Activated CD4-positive, alpha-beta T cell treated with anti-CD3 and anti-CD28 coated beads for 4 hours (primary cell): Measurements from ENCODE around the gene LRP1B.

Experiments
- DNase-seq, 2 donors: peaks; one replicate each; pipeline ENCODE4 v3.0.0-alpha.2; 2020

The LRP1B gene

DNA sequence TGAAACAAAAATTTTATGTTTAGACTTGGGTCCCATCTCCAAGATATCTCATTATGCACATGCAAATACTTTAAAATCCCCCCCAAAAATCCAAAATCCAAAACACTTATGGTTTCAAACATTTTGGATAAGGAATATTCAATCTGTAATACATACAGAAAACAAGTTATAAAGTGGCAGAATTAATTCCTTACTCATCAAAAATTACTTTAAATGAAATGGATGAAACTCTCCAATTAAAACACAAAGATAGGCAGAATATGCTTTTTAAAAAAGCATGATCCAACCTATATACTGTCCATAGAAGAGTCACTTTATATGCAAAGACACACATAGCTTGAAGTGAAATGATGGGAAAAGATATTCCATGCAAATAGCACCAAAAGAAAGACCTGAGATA is 744.6 kb downstream of the LRP1B start:
- no peak for DNase-seq

DNA sequence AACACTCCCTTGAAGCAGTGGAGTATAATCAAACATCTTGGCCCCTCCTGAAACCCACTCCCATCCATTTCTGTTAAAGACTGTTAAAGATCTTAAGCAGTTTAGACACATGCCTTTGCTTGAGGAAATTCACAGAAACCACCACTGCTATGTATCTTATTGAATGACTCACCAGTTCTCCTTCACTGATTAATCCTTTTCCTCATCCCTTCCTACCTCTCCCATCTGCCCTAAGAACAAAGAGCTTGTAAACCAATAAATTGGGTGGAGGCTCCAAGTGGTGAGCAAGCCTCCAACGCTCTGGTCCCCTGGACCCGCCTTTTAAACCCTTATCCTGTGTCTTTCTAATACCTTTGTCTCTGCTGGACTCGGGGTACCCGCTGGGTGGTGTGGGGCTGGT is 746.1 kb downstream of the LRP1B start:
- no peak for DNase-seq

DNA sequence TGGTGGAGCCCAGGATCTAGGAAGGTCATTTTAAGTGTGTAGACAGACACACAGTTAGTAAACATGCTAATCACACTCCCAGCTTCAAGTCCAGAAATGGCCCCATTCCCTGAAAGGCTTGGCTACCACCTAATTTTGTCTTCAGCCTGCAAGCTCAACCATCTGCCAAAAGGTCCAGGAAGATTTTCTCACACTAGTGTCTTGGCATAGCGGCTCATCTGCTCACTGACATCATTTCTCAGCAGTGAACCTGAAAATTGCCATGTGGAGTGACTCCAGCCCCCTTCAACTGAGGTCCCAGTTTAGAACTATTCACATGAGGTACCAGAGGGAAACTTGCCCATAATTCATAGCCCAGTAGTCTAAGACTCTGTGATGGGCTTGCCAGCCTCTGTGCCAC is 748.9 kb downstream of the LRP1B start:
- DNase-seq, result no peak

DNA sequence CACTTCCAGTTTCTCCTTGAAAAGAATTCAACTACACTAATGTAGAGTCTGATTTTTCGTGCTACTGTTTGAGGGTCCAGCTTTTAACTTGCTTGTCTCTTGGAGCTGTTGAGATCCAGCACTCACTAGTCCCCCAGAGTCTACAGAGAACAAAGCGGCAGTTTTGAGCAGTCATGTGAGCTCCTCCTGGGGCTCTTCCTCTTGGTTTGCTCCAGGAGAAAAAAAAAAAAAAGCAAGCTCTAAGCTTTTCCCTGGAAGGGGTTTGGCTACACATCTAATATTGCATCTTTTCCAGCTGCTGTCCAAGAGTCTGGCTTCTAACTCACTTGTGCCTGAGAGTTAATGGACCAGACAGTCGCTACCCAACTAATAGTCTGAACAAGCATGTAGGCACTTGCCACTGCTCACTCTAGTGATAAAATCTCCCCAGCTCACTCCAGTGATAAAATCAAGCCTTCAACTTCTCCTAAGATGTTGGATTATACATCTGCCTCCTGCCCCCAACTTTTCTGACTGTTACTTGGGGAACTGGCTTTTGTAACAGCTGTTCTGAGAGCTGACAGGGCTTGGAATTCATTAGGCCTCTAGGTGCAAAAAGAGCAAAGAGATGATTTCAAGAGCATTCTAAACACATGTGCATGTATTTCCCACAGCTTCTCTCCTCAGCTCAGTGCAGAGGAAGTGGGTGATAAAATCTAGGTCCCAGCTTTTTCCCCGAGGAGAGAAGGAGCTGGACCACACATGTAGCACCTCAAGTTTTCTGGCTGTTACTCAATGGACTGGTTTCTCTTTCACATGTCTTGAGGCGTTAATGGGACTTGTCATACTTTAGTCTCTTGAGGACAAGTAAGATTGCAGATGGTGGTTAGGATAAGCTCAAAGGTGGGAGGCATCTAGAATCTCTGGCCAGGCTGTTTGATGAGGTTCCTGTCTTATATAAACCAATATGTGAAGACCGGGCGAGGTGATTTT is 750.5 kb downstream of the LRP1B start:
- no peak for DNase-seq

DNA sequence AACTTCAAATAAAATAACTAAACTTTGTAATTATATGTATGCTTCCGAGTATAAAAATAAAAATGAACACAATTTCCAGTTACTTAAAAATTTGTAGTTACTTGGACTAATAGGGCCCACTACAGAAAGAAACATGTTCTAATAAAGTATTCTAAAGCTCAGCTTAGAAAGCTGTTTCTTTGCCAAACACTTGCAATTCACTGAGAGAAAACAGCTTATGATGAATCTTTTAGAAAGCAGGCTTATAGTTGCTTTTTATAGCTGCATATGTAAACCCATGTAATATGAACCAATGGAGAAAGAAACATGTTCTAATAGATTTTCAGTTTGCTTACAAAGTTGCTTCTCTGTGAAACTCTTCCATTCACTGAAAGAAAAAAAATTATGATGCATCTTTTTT is 766.0 kb downstream of the LRP1B start:
- no peak for DNase-seq

DNA sequence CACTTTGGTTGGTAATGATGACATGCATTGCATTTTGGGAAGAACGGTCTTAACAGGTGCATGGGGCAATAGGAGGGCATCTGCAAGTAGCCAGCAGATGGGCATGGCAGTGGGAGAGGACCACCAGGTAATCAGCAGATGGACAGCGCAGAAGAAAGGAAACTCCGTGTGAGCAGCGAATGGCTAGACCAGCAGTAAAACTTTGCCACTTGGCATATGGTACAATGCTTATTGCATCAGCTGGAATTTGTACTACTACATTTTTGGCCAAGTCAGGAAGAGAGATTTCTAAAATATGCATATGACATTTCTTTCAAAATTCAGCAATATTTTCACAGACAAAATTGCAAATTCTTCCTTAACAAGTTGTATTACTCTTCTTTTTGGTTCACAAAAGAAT is 768.5 kb downstream of the LRP1B start:
- no peak for DNase-seq

DNA sequence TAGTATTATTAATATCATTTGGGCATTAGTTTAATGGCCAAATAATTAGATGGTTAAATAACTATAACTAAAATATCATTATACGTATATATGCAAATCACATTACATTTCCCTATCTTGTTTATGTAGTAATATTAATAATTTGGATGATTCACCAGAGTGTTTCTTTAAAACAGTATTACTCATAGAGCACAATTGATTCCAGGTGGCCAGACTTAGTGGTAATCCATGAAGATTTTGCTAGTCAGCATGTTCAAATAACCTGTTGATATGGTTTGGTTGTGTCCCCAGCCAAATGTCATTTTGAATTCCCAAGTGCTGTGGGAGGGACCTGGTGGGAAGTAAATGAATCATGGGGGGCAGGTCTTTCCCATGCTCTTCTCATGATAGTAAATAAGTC is 782.3 kb downstream of the LRP1B start:
- DNase-seq, result no peak

DNA sequence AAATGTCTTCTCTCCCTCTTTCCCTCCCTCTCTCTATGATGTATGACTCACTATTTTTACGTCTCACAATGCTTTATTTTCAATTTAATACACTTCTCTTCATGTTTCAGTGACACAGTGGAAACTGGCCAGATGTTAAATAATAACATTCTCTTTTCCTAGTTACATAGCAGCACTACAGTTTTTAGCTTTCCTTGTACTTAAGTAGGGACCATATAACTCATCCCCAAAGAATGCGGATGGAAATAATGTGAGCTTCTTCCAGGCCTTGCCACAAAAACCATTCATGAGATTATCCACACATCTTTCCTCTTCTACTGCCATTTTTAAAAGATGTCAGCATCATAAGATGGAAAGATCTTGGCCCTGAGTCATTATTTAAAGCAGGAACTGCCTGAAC is 789.4 kb downstream of the LRP1B start:
- no peak for DNase-seq

DNA sequence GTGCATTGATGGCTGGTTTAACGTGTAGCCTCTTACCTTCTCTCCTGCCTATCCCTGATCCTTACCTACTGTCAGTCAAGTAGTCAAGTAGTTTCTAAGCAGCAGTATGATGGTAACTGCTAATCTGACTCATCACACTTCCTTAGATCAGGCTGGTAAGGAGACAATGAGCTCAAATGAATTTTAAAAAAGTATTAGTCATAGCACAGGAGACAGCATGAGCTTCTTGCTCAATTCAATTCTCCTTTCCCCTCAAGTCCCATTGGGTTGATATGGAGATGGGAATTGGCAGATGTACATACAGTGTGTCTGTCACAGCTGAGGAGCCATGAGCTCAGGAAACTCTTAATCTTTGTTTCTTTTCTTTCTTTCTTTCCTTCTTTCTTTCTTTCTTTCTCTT is 799.7 kb downstream of the LRP1B start:
- DNase-seq, result no peak

DNA sequence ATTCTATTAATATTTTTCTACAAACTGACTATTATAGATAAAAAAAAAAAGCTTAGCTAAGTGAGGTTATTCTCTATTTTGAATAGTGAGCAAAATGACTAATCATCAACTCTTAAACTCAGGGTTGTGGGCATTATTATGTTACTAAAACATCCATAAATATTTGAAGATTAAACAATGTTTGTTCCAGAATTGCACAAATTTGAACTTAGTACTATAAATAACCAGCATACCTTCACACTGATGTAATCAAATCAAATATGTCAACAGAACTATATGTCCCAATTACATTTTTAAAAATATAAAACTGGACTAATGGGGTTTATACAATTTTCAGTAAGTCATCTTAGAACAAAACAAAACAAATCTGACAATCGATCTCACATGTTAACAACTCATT is 800.9 kb downstream of the LRP1B start:
- no peak for DNase-seq

DNA sequence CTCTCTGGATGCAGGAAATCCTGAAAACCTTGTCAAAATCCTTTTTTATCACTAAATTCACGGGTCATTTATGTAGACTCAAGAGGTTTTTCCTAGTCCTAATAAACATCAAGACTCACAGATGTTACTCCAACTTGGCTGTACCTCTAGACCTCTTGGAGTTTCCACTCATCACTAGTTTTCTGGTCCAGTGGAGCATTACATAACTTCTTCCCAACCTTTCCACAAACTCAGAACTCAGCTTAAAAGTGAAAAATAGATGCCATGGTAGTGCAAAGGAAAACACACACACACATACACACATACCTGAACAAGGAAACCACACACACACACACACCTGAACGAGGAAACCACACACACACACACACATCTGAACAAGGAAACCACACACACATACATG is 807.2 kb downstream of the LRP1B start:
- no peak for DNase-seq

DNA sequence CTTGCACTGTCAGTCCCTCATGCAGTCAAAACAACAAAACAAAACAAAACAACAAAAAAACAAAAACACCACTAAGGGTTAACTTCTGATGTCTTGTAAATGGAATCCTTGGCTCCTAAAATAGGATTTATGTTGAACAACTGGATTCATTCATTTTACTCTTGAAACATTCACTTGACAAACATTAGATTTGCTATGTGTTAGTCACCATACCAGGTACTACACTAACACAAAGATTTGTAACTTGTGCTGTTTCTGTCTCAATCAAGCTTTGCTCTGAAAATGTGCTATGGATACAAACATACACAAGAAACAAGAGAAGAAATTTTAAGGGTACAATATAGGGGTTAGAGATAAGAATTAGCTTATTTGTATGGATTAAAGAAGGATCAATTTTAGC is 812.8 kb downstream of the LRP1B start:
- DNase-seq, result no peak

DNA sequence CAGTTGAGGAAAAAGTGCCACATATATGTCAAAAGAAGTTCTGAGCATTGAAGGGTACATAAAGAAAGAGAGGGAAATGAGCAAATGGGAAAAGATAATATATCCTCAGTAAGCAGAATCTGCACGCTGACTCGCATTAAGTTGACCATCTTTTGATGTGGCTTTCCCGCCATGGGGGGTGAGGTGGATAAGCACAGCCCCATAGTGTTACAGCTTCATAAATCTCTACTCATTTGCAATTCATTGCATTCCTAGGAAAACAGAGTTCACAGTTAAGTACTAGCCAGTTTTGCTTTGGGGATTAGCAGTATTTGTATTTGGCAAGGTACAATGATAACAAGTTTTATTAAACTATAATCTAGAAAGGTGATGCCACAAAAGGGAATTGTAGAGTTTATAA is 814.2 kb downstream of the LRP1B start:
- no peak for DNase-seq

DNA sequence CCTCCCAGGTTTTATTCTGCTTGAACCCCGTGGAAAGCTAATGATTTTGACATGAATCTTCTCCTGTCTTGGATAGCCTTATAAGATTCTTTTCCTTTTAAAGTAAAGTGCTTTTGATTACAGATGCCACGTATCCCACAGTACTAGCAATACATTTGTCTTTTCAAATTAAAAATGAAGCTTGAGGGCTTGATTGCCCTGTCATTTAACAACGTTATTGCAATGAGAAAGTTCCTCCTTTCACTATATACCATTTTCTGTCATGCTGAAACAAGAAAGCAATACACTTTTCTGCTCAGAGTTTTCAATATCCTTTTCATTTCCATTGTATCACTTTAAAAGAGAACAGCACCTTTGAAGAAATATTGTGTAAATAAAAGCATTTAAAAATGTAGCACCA is 814.7 kb downstream of the LRP1B start:
- no peak for DNase-seq

DNA sequence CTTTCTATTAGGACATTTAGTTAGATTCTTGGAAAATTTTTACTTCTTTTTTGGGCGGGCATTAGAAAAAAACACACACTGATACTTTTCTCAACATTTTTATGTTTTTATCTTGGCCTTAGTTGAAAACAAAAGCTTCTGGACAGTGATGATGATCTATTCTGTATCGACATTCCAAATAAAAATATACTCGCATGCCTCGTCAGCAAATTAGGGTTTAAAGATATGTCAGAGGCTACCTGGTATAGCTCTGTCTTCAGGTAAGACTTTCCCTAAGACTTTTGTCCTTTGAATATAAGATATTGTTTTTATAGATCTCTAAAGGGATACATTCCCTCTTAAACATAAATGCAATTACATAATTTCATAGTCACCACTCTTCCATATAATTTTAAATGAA is 816.8 kb downstream of the LRP1B start:
- DNase-seq, result no peak

DNA sequence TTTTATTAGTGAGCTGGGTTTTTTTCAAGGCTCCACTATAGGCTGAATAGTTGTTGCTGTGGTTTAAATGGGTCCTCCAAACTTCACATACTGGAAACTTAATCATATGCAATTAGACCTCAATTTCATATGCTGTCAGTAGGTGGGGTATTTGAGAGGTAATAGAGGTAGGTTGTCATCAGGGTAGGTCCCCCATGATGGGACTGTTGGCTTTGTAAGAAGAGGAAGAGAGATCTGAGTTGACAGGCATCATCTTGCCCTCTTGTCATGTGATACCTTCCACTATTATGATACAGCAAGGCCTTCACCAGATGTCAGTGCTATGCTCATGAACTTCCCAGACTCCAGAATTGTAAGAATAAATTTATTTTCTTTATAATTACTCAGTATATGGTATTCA is 819.4 kb downstream of the LRP1B start:
- no peak for DNase-seq

DNA sequence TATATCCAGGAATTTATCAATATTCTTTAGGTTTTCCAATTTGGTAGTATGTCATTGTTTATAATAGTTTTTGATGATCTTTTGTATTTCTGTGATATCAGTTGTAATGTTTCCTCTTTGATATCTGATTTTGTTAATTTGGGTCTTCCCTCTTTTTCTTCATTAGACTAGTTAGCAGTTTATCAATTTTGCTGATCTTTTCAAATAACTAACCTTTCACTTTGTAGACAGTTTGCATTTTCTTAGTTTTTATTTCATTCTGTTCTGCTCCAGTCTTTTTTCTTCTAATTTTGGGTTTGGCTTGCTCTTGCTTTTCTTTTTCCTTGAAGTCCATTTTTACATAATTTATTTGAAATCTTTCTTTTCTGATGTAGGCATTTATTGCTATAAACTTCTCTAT is 824.4 kb downstream of the LRP1B start:
- no peak for DNase-seq

DNA sequence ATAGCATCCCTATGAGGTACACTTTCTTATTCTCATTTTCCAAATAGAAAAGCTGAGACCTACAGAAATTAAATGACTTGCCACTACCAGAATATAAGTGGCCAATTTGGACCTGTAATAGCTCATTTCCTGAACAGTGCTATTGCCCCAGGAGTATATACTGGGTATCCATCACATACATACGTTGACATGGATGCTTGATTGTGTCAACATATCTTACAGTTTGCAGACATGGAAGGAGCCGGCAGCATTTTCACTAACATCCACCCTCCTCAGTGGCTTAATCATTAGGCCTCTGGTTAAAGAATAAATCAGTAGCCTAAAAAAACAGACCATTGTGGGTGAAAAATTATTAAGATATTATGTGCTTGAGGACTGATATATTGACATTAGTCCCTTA is 829.3 kb downstream of the LRP1B start:
- DNase-seq, result no peak

DNA sequence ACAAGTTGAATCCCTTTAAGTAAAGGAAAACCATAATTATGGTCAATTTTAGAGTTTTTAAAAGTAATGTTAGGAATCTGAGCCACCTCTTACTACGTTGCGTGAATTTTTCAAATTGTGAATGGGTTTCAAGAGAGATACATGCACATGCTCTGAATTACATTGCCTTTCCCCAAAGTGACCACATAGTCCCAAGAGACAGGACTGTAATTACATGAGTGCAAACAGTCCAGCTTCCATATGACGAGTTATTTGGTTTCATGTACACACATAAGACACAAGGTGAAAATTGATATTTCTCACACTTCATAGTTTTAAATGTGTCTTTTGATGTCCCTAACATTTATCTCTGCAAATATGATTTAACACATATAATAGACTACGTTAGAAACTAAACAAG is 850.8 kb downstream of the LRP1B start:
- no peak for DNase-seq

DNA sequence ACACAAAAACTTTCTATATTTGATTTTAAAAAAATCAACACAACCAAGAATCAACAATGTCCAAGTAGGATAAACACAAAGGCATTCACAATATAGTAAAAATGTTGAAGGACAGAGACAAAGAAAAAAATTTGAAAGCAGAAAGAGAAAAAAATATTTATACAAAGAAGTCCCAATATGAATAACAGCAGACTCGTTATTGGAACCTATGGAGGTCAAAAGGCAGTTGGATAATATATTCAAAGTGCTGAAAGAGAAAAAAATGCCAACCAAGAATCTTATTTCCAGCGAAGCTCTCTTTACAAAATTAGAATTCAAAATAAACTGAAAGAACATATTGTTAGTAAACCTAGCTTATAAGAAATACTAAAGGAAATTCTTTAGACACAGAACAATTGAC is 859.5 kb downstream of the LRP1B start:
- no peak for DNase-seq

DNA sequence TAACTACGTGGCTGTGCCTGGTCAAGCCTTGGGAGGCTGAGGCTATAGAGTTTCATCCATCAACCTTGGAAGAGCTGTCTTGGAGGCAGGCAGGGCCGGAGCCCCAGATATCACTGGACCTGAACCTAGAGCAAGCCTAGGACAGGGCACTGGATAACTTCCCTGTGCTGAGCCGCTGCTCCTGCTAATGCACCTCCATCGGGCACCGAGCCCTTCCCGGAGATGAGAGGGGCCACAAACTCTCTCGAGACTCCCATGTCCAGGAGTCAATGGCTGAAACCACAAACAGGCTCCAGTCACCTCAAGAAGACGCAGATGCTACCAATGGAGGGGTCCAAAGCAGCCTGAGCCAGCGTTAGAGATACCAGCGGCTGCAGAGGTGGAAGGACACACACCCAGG is 866.0 kb downstream of the LRP1B start:
- peak in 1 of 2 donors; percentile 1 for DNase-seq

DNA sequence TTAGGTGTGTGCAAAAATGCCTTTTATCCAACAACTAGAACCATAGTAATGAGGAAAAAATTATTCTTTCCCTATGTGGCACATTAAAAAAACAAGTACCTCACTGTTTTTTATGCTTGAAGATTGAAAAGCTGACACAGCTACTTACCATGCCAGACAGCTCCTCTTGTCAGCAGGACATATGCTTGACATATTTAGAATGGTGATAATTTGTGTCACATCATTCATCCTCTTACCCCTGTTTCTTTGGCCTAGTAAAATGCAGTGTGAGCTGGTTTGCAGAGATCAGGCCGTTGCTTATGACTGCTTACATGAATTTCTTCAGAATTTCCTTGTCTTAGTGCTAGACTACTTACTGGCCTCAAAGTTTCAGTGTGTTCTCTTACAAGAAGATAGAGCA is 869.9 kb downstream of the LRP1B start:
- DNase-seq, result no peak

DNA sequence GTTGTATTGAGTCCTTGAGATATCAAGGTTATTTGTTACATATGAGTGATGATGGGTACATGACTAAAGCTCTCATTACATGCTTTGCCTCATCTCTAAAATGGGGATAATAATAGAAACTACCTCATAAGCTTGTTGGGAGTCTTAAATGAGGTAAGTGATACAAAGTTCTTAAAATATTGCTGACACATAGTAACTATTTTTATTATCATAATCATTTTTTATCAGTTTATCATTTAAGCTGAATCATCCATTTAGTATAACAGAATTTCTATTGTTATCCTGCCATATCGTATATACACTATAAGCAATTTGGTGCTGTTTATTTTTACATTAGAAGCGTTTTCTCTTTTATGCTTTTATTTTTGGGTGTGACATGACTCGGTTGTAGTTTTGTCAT is 871.1 kb downstream of the LRP1B start:
- no peak for DNase-seq

DNA sequence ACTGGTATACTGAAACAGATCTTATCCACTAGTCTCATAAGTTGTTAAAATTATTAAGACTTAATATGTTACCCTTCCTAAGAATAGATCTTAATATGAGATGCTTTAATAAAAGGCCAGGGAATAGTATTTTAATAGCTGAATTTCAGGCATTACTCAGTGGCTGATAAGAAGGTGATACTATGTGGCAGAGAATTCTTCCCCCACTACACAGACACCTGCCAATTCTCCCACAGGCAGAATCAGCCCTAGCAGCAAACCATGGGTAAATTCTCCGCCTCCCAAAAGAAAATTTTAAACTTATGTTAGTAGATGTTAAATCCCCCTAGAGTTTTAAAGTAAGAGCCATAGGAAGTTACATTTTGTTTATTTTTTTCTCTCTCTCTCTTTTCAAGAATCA is 888.8 kb downstream of the LRP1B start:
- DNase-seq, result no peak

DNA sequence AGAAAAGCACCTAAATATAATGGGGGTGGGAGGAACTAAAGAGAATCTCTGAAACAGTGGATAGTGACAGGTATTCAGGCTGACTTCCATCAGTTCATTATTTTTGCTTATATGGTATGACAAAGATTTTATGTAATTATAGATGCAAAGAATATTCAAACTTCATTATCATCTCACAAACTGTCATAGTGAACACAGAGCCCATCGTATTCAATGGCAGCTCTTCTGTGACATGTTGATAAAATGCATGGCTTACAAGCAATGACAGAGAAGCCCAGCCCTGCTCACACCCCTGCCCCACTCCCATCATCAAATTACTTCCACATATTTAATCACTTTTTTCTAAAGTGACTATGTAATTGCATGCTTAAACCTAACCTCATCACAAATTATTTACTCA is 904.3 kb downstream of the LRP1B start:
- no peak for DNase-seq
